ENCODE results near the gene TCF7L1. TPM values are rescaled to one million over a fixed set of nuclear protein-coding genes. Genes with fewer than 3 reads are reported as not detected.

Gene TCF7L1
- total and polyA plus RNA-seq, 2 of the 13 experiments (the other 11 are each of a cell fraction or from before 2014, with no cell fraction given): 0.04 to 0.15 TPM

DNA sequence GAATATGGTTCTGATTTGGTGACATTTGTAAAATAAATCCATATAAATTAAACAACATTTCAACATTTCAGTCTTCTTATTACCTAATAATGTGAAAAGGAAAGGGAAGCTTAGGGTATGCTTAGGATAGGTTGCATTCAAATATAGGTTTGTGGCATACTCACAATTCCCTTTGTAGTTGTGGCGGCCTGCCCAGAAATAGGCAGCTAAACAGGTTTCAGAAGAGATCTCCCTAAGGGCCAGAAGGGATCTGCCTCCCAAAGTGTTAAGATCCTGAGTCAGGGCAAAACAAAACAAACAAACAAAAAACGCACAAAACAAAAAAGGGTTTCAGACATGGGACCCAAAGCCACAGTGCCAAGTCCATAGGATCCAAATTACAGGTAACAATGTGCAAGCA, 41.4 kb upstream of the TCF7L1 start:
- intact Hi-C loops (cut with micrococcal nuclease; ENCODE audit: unreplicated experiment) (no loop called here), in situ Hi-C loops (cut with HindIII; ENCODE audit: extremely low pct_ligation_motif_present, low pct_unique_long_range_greater_than_20kb) (no loop called here)
- no peak overlapping the region for H3K4me3 ChIP-seq (replicated peaks in 1 of 3; ENCODE audit: insufficient read depth in 1 of 3, low read depth in 2 of 3, low read length in 3 of 3)
- no peaks in the 10 kb centered on the region for H3K9me3 ChIP-seq (ENCODE audit: low read length)
- FAIRE-seq (no peak), ATAC-seq (no peak), DNase-seq (ENCODE audit: low spot score) (no peak)
- no peak for TF ChIP-seq SOX6 (IDR thresholded peaks at IDR 0.05)
- no peak for TF ChIP-seq SOX6 (CRISPR knock-in tag; IDR thresholded peaks at IDR 0.05)
- TF ChIP-seq KAT8 (CRISPR knock-in tag; IDR thresholded peaks at IDR 0.05): no peak
- no peak for TF ChIP-seq RFXAP (CRISPR knock-in tag; IDR thresholded peaks at IDR 0.05; ENCODE audit: borderline replicate concordance)
- no peak for TF ChIP-seq ELF4 (CRISPR knock-in tag; IDR thresholded peaks at IDR 0.05; ENCODE audit: borderline replicate concordance)
- TF ChIP-seq DNMT3B (CRISPR knock-in tag; conservative IDR thresholded peaks at IDR 0.05): no peak
- TF ChIP-seq ZSCAN9 (CRISPR knock-in tag; IDR thresholded peaks at IDR 0.05; ENCODE audit: borderline replicate concordance): no peak
- TF ChIP-seq, protein P1, sequence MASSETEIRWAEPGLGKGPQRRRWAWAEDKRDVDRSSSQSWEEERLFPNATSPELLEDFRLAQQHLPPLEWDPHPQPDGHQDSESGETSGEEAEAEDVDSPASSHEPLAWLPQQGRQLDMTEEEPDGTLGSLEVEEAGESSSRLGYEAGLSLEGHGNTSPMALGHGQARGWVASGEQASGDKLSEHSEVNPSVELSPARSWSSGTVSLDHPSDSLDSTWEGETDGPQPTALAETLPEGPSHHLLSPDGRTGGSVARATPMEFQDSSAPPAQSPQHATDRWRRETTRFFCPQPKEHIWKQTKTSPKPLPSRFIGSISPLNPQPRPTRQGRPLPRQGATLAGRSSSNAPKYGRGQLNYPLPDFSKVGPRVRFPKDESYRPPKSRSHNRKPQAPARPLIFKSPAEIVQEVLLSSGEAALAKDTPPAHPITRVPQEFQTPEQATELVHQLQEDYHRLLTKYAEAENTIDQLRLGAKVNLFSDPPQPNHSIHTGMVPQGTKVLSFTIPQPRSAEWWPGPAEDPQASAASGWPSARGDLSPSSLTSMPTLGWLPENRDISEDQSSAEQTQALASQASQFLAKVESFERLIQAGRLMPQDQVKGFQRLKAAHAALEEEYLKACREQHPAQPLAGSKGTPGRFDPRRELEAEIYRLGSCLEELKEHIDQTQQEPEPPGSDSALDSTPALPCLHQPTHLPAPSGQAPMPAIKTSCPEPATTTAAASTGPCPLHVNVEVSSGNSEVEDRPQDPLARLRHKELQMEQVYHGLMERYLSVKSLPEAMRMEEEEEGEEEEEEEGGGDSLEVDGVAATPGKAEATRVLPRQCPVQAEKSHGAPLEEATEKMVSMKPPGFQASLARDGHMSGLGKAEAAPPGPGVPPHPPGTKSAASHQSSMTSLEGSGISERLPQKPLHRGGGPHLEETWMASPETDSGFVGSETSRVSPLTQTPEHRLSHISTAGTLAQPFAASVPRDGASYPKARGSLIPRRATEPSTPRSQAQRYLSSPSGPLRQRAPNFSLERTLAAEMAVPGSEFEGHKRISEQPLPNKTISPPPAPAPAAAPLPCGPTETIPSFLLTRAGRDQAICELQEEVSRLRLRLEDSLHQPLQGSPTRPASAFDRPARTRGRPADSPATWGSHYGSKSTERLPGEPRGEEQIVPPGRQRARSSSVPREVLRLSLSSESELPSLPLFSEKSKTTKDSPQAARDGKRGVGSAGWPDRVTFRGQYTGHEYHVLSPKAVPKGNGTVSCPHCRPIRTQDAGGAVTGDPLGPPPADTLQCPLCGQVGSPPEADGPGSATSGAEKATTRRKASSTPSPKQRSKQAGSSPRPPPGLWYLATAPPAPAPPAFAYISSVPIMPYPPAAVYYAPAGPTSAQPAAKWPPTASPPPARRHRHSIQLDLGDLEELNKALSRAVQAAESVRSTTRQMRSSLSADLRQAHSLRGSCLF (CRISPR knock-in tag; IDR thresholded peaks at IDR 0.05; ENCODE audit: borderline replicate concordance): no peak
- TF ChIP-seq ARNT (IDR thresholded peaks at IDR 0.05): no peak
- TF ChIP-seq ZNF446 (CRISPR knock-in tag; IDR thresholded peaks at IDR 0.05): no peak
- no peak for TF ChIP-seq CHD4 (IDR thresholded peaks at IDR 0.05; ENCODE audit: borderline replicate concordance, low read length)
- no peak for TF ChIP-seq LCORL (IDR thresholded peaks at IDR 0.05)
- no peak for TF ChIP-seq LCORL (CRISPR knock-in tag; IDR thresholded peaks at IDR 0.05)
- TF ChIP-seq ZNF33A (CRISPR knock-in tag; IDR thresholded peaks at IDR 0.05; ENCODE audit: borderline replicate concordance): no peak
- TF ChIP-seq NFE2L1 (CRISPR knock-in tag; IDR thresholded peaks at IDR 0.05; ENCODE audit: borderline replicate concordance): no peak
- TF ChIP-seq, protein P2, sequence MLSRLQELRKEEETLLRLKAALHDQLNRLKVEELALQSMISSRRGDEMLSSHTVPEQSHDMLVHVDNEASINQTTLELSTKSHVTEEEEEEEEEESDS (CRISPR knock-in tag; IDR thresholded peaks at IDR 0.05; ENCODE audit: borderline replicate concordance): no peak
- no peaks in the 10 kb centered on the region for H3K36me3 ChIP-seq (replicated peaks in 1 of 2; ENCODE audit: control insufficient read depth in 1 of 2, insufficient read depth in 2 of 2, low read length in 2 of 2)
- H3K4me1 ChIP-seq (ENCODE audit: insufficient read depth, low read length): no peaks in the 10 kb centered on the region
- no peaks in the 10 kb centered on the region for H3K79me2 ChIP-seq (ENCODE audit: insufficient read depth, low read length)
- ChIA-PET CTCF (ENCODE audit: low intra/inter-chr PET ratio, low total read pairs) (no interaction called here), POLR2A (no interaction called here)
- no peak overlapping the region for H3K9ac ChIP-seq (ENCODE audit: insufficient read depth, low read depth, low read length)
- H3K4me2 ChIP-seq (ENCODE audit: low read depth, low read length): no peak overlapping the region
- H3K27me3 ChIP-seq (ENCODE audit: control insufficient read depth in 1 of 2, insufficient read depth in 2 of 2, low read length in 2 of 2): peaks cover 4 to 22% of the 10 kb centered on the region in 2 experiments; a peak in 4 of 5 replicates
- H2AFZ ChIP-seq (ENCODE audit: low read length): no peak overlapping the region
- 12% methylated on average over 2 of the region's 2 CpGs for WGBS (ENCODE audit: low lambda C conversion rate)
- no peak overlapping the region for H3K27ac ChIP-seq (ENCODE audit: extremely low read length, insufficient read depth, low read length)
- BruUV-seq (replicated peaks): no TSS peak
- H4K20me1 ChIP-seq (ENCODE audit: insufficient read depth, low read length): no peaks in the 10 kb centered on the region

Data from HepG2 (cell line).